Activated CD8-positive, alpha-beta memory T cell treated with anti-CD3 and anti-CD28 coated beads, Interleukin-2, amount 50 U/mL, for 1 hour (primary cell): ENCODE results near the gene HESX1.

Experiments
- DNase-seq: peaks from one replicate; pipeline ENCODE4 v3.0.0-alpha.2; 2020; ENCODE audit errors: extremely low read depth

The HESX1 gene

GRCh38 chr3:57168151-57168550 lies 31.6 kb downstream of the HESX1 start:
- DNase-seq: no peak

DNA sequence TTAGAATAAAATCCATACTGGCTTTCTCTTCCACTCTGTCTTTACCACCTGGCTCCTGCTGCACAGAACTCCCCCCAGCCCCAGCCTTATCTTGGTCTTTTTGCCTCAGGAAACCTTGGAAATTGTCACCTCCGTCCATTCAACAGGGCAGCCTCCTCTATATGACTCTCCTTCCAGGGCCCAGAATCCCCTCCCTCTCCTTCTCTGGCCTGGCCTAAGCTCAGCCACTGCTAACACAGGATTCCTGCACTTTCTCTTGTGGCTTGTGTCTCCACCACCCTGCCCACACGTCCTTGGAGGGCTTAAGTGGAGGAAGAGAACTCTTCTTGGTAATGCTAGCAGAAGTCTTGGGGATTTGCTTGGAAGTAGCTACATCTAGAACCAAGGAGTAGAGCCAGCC lies 33.1 kb downstream of the HESX1 start:
- DNase-seq: no peak

- DNase-seq: no peak
These were observed 34.1 kb downstream of the HESX1 start for GRCh38 chr3:57165641-57166040.

GRCh38 chr3:57164657-57165573 lies 34.9 kb downstream of the HESX1 start, which contains the start of gene IL17RD:
Gene IL17RD, minus strand, starts transcription at chr3:57165353. Its CDS starts 67 bp downstream, at chr3:57165286.
- no peak for DNase-seq

GRCh38 chr3:57164217-57164656 lies 35.5 kb downstream of the HESX1 start:
- no peak for DNase-seq

DNA sequence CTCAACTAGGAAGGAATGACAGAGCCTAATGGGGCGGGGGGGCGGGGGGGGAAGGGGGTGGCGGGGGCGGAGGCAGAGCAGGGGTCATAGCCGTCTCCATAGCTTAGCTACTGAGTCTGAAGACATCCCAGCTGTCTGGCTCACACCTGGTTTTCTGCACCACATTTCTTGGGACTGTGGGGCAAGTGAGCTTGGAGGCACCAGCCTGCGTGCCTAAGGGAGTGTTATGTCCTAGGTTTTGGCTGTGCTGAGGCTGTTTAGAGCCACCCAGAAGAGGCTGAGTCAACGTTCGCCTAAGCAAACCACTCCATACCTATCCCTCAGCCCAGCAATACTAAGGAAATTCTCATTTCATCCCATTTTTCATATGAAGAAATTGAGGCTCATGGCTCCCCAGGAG lies 36.0 kb downstream of the HESX1 start:
- DNase-seq: no peak

GRCh38 chr3:57161915-57162314 lies 37.9 kb downstream of the HESX1 start:
- no peak for DNase-seq

DNA sequence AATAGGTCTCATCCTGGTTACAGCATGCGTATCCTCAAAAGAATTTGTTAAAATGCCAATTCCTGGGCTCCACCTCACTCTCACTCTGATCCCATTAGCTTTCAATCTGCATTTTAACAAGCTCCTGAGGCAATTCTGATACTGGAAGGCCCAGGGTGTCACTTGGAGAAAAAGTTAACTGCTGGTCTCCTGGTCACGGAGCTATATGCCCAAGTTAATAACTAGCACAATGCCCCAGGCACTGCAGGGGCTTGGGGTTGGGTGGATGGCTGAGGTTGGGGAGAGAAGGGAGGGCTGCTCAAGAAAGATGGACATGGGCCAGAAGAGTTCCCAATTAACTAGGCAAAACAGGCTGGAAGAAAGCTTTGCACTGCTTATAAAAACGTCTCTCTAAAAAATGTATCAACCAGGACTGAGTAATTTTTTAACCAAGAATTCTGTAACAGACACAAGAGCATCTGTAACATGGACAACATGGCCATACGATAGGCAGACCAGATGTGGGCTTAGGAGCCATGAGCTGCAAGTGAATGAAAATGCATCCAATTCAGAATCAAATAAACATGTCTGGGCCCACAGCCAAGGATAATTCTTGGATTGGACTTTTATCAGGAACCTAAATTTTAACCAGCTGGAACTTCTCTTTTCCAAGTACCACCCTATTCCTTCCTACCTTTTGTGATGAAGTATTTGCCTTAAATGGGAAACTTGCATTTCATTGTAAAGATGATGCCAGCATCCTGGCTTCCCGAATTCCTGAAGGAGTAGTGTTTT lies 38.8 kb downstream of the HESX1 start:
- DNase-seq: no peak

DNA sequence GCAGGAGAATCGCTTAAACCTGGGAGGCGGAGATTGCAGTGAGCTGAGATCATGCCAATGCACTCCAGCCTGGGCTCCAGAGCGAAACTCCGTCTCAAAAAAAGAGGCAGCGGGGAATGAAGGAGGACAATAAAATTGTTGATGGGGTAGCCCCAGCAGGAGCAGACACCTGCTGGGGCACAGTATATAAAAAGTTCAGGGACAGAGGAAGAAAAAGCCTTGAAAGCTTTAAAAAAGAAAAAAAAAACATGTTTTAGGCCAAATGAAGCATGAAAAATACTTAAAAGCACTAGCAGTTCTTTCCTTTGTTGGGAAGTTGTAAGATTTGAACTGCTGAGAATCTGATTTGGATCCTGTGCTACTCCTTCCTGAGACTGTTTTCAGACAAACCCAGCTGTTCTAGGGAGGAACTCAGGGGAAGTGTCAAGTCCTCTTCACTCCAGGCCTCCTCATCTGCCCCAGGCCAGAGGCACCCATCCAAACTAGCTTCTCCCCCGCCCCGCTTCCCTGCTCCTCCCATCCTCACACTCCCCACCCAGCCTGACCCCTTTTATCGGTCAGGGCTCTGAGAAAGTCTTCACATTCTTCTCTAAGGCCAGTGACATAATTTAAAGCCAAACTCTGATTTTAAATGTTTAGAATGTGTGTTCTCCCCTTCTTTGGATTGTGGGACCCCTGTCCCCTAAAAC lies 39.6 kb downstream of the HESX1 start:
- DNase-seq: no peak

- no peak for DNase-seq
These were observed 40.7 kb downstream of the HESX1 start for GRCh38 chr3:57158813-57159738.

DNA sequence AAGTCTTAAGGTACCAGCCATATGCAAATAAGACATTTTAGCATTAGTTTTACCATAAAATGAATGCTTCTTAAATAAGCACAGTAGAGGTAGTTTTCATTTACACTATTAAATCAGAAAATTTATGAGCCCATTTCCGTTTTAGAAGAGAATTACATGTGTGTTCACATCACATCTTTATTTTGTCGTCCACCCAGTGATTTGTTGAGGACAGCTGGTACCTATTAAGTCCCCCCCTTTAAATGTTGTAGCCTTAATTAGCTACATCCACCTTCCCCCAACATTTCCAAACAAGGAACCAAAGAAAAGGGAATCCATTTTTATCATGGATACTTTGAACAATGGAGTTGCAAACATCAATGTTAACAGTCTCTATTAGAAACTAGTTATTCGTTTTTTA lies 41.5 kb downstream of the HESX1 start:
- no peak for DNase-seq

- DNase-seq: no peak
These were observed 42.2 kb downstream of the HESX1 start for GRCh38 chr3:57157545-57157944.

GRCh38 chr3:57155310-57155643 lies 44.5 kb downstream of the HESX1 start:
- DNase-seq: no peak

DNA sequence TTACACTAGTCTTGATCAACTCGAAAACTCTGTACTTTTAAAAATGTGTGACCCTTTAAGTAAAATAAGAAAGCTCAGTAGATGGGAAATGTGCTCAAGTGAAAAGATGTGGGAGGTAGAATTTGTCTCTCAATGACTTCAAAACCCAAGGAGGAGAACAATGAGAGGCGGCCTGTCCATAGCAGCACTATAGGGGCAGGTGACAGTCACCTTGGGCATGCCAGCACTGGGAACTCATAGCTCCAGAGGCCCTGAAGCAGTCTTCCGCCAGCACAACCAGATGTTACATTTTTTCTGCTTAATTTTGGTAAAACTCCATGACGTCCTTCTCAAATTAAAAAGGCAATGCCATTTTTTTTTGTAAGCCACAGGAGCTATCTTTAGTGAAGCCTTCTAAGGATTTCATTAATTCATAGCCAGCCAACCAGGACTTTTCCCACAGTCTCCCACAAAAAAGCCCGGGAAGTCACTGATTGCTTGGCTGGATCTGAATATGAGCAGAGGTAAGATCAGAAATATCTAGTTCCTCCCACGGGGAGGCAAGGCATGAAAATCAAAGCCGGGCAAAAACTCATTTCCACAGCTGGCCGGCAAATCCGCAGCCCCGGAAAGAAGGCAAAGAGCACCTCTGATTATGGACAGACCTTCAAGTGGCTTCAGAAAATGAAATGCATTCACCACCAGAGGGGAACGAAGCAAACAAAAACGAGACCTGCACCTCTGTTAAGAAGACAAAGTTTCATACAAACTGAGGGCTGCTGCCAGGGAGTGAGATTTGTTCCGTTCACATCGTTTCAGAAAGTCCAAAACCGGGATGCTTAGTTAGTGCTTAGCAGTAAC lies 45.1 kb downstream of the HESX1 start:
- no peak for DNase-seq

DNA sequence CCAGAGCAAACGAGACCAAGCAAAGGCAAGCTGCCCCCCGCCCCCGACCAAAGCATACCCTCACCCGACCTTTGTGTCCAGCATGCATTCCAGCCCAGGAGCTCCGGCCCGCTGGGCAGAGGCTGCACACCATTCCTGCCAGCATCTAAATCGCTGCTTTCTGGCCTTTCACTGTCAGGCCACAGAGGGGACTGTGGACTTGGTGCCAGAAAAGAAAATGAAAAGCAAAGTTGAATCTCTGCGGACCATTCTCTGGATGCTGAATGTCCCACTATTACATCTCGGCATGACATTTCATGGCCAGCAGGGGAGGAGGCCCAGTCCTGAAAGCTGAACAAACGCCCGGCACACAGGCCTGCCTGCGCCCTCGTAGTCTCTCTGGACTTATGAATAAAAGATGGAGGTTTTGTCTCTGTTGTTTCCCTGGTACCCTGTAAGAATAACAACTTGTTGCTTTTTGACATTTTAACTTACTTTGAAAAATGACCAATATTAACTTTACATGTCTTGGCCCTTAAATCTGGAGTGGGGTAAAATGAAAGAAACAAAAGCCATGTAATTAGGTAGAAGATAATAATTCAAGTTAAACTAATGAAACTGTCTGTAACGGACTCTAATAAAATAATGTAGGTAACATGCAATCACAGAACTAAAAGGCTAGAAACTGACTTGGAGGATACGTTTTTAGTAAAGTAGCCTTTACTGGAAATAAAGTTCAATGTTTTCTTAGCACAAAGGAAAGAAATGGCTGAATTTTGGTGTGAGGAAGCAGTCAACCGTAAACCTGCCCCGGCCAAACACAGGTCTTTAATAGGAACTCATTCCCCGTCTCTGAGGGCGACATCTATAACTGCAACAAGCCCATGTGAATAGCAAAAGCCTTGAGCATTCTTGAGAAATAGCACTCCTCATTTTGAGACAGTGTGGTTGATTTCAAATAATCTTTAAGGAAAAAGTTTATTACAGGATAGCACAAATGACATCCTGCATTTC lies 47.3 kb downstream of the HESX1 start:
- DNase-seq: no peak

GRCh38 chr3:57151749-57152148 lies 48.0 kb downstream of the HESX1 start:
- no peak for DNase-seq

DNA sequence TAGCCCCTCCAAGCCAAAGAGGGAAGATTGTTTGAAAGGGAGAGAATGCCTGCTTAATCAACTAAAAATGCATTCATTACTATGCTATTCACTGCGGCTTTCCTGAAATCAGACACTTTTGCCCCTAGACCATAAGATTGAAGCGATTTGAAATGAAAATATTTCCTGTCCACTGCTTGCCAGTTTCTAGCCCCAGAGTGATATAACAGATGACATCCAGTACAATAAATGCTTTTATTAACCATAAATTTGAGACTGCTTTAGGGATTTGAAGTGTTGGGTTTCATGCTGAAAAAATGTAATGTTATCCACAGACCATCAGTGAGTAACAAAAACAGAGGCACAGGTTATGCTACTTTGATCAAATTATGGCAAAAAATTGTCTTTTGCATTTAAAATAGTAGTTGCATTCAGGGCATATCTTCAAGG lies 48.7 kb downstream of the HESX1 start:
- no peak for DNase-seq

GRCh38 chr3:57150113-57150581 lies 49.6 kb downstream of the HESX1 start:
- no peak for DNase-seq
